GM12864 (cell line): ENCODE measurements around the gene ARL8B.
"Not testable (repeated sequence)": the region's sequence is repeated elsewhere in the genome, so short reads cannot be mapped to it uniquely, and the experiment has no call there.

ENCODE experiments used
- DNase-seq: peaks from one replicate; pipeline ENCODE4 v3.0.0-alpha.2; 2011; ENCODE audit warnings: low read depth
- H3K4me3 ChIP-seq: 2 replicates; pipeline ENCODE4 v1.5.1; 2011; ENCODE audit warnings: mild to moderate bottlenecking, low read depth, low read length, control low read depth
- CTCF ChIP-seq: IDR thresholded peaks from 2 replicates; pipeline ENCODE4 v1.5.1; 2011; ENCODE audit warnings: low read depth, mild to moderate bottlenecking, moderate library complexity, low read length, control low read depth, inconsistent platforms; ENCODE audit errors: missing control alignments

ARL8B gene

GRCh38 chr3:5095886-5096285 is 26.2 kb upstream of the ARL8B start:
- no peak for TF ChIP-seq CTCF
- H3K4me3 ChIP-seq = no peak overlapping the region
- no peak for DNase-seq

- DNase-seq = no peak
- no peak for TF ChIP-seq CTCF
- H3K4me3 ChIP-seq = no peak overlapping the region
Observed at GRCh38 chr3:5096336-5097008, 25.6 kb upstream of the ARL8B start.

GRCh38 chr3:5098346-5098745 is 23.7 kb upstream of the ARL8B start:
- no peak for TF ChIP-seq CTCF
- H3K4me3 ChIP-seq = no peak overlapping the region
- no peak for DNase-seq

GRCh38 chr3:5102532-5102931 is 19.6 kb upstream of the ARL8B start:
- no peak for DNase-seq
- peak; percentile 13 for TF ChIP-seq CTCF
- H3K4me3 ChIP-seq = no peak overlapping the region

- no peak for TF ChIP-seq CTCF
- no peak for DNase-seq
- H3K4me3 ChIP-seq = no peak overlapping the region
Observed at GRCh38 chr3:5103743-5104142, 18.3 kb upstream of the ARL8B start.

GRCh38 chr3:5105050-5105449 is 17.0 kb upstream of the ARL8B start:
- no peak for DNase-seq
- H3K4me3 ChIP-seq = no peak overlapping the region
- TF ChIP-seq CTCF = no peak

GRCh38 chr3:5106371-5106770 is 15.7 kb upstream of the ARL8B start:
- not testable (repeated sequence) for DNase-seq, H3K4me3 ChIP-seq

- not testable (repeated sequence) for H3K4me3 ChIP-seq, DNase-seq
Observed at GRCh38 chr3:5106933-5107334, 15.2 kb upstream of the ARL8B start.
